DLD1 (cell line): Measurements from ENCODE around the gene TRPV4.

Source experiments
- in situ Hi-C: cut with HindIII; loops from 2 replicates; pipeline ENCODE4 v1.10.0; 2017; ENCODE audit warnings: low sequenced_read_pairs

The TRPV4 gene

GRCh38 chr12:109782326-109782703 lies 50.9 kb downstream of the TRPV4 start:
- in situ Hi-C loops: no loop called here

- in situ Hi-C loops: no loop called here
These were observed 51.4 kb downstream of the TRPV4 start for GRCh38 chr12:109781668-109782325.

GRCh38 chr12:109779382-109779781 lies 53.8 kb downstream of the TRPV4 start:
- in situ Hi-C loops: loop anchor here (5.0 kb wide), 1 partner anchor 267 kb away; no protein-coding TSS in a partner anchor

- in situ Hi-C loops: loop anchor here (5.0 kb wide), 1 partner anchor 266 kb away; no protein-coding TSS in a partner anchor
These were observed 54.5 kb downstream of the TRPV4 start for GRCh38 chr12:109778684-109779083.

- in situ Hi-C loops: loop anchor here (5.0 kb wide), 1 partner anchor 265 kb away; no protein-coding TSS in a partner anchor
These were observed 55.7 kb downstream of the TRPV4 start for GRCh38 chr12:109777544-109777943.

GRCh38 chr12:109776624-109777023 lies 56.6 kb downstream of the TRPV4 start:
- in situ Hi-C loops: loop anchor here (5.0 kb wide), 1 partner anchor 264 kb away; no protein-coding TSS in a partner anchor

- in situ Hi-C loops: loop anchor here (5.0 kb wide), 1 partner anchor 263 kb away; no protein-coding TSS in a partner anchor
These were observed 57.9 kb downstream of the TRPV4 start for GRCh38 chr12:109775172-109775881.

- in situ Hi-C loops: no loop called here
These were observed 59.7 kb downstream of the TRPV4 start for GRCh38 chr12:109773384-109774011.

- in situ Hi-C loops: no loop called here
These were observed 60.4 kb downstream of the TRPV4 start for GRCh38 chr12:109772622-109773321.

GRCh38 chr12:109771746-109772621 lies 61.2 kb downstream of the TRPV4 start:
- in situ Hi-C loops: no loop called here

- in situ Hi-C loops: no loop called here
These were observed 62.1 kb downstream of the TRPV4 start for GRCh38 chr12:109770861-109771670.

GRCh38 chr12:109770104-109770860 lies 62.9 kb downstream of the TRPV4 start:
- in situ Hi-C loops: no loop called here

- in situ Hi-C loops: no loop called here
These were observed 64.1 kb downstream of the TRPV4 start for GRCh38 chr12:109768901-109769670.

GRCh38 chr12:109767991-109768900 lies 65.0 kb downstream of the TRPV4 start:
- in situ Hi-C loops: no loop called here

GRCh38 chr12:109767456-109767855 lies 65.7 kb downstream of the TRPV4 start:
- in situ Hi-C loops: no loop called here

- in situ Hi-C loops: no loop called here
These were observed 66.9 kb downstream of the TRPV4 start for GRCh38 chr12:109766251-109766778.

- in situ Hi-C loops: no loop called here
These were observed 67.8 kb downstream of the TRPV4 start for GRCh38 chr12:109765446-109765810.
